DOHH2 (cell line): ENCODE measurements around the gene NKD1.

ENCODE experiments used
- CTCF ChIP-seq: fragments of 200-600 bp; sonication (generic); IDR thresholded peaks from one replicate; pipeline ENCODE4 v1.5.1; 2014; ENCODE audit warnings: antibody characterized with exemption, mild to moderate bottlenecking, low read depth, low read length; ENCODE audit not compliant: poor library complexity, severe bottlenecking
- EZH2phosphoT487 ChIP-seq: fragments of 200-600 bp; sonication (generic); IDR thresholded peaks from 2 replicates; pipeline ENCODE4 v1.6.1; 2017; ENCODE audit warnings: borderline replicate concordance, mild to moderate bottlenecking, antibody characterized with exemption, low read length, moderate library complexity, mixed read lengths

- TF ChIP-seq CTCF (no peak), EZH2phosphoT487 (no peak)
Observed at GRCh38 chr16:50688083-50688482, 139.9 kb downstream of the NKD1 start.
